OCI-LY7 (cell line): ENCODE measurements around the gene HMGB4.

Experiments
- CTCF ChIP-seq: fragments of 200-600 bp; sonication (generic); conservative IDR thresholded peaks from 2 replicates; pipeline ENCODE4 v1.5.1; 2014; ENCODE audit warnings: mild to moderate bottlenecking, antibody characterized with exemption, low read length, moderate library complexity, mixed read lengths
- EZH2phosphoT487 ChIP-seq: fragments of 200-600 bp; sonication (generic); IDR thresholded peaks from 2 replicates; pipeline ENCODE4 v1.6.1; 2018; ENCODE audit warnings: low read depth, borderline replicate concordance, mild to moderate bottlenecking, mixed run types, antibody characterized with exemption, low read length, moderate library complexity, mixed read lengths

DNA sequence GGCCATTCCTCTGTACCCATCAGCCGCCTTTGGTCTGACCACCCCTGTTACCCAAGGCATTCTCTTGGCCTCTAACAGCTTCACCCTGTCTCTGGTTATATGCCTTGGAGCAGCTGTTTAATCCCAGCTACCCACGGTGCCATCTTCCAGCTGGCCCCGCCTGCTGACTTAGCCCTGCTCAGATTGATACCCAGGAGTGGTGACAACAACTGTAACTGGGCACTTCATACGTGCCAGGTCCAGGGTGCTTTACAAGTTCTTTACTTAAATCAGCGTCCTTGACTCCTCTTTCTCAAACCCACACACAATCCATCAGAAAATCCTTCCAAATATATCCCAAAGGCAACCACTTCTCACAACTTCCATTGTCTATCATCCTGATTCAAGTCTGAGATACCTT, 37.2 kb upstream of the HMGB4 start:
- TF ChIP-seq CTCF = no peak
- no peak for TF ChIP-seq EZH2phosphoT487
